K562 (cell line): ENCODE measurements around the gene LPCAT1. TPM values are rescaled to one million over a fixed set of nuclear protein-coding genes. Genes with fewer than 3 reads are reported as not detected.

Experiments
- BHLHE40 ChIP-seq: IDR thresholded peaks from 2 replicates; pipeline ENCODE4 v1.6.1; 2011; ENCODE audit warnings: low read length, improper control_type of control experiment
- EP400 ChIP-seq: fragments of 450-650 bp; IDR thresholded peaks from 2 replicates; pipeline ENCODE4 v1.6.1; 2017; ENCODE audit warnings: antibody characterized with exemption, mild to moderate bottlenecking, moderate library complexity
- GABPA ChIP-seq: fragments of 200-800 bp; sonication (Bioruptor generic); conservative IDR thresholded peaks from 2 replicates; pipeline ENCODE4 v1.6.1; 2016; ENCODE audit warnings: low read depth, missing genetic modification characterization, missing compliant biosample characterization
- GABPB1 ChIP-seq: sonication (generic); formaldehyde crosslinking; IDR thresholded peaks from 2 replicates; pipeline ENCODE4 v1.8.0; 2022; ENCODE audit warnings: mild to moderate bottlenecking, missing genetic modification reagents
- HMG20A ChIP-seq: fragments of 450-650 bp; formaldehyde crosslinking; conservative IDR thresholded peaks from 2 replicates; pipeline ENCODE4 v1.4.0; 2020; ENCODE audit warnings: mild to moderate bottlenecking, mixed read lengths
- NONO ChIP-seq, 2 experiments: fragments of 200-400 bp in 1 of 2; fragments of 450-650 bp in 1 of 2; formaldehyde crosslinking in 1 of 2; IDR thresholded peaks; 2 replicates each; pipeline ENCODE4 v1.6.1; 2017; ENCODE audit warnings: low read depth in 2 of 2, mild to moderate bottlenecking in 2 of 2, moderate library complexity in 2 of 2, low read length in 1 of 2
- POLR2A ChIP-seq: fragments of 450-650 bp; conservative IDR thresholded peaks from 2 replicates; pipeline ENCODE4 v1.6.1; 2016
- RB1 ChIP-seq: fragments of 450-650 bp; IDR thresholded peaks from 2 replicates; pipeline ENCODE4 v1.6.1; 2017; ENCODE audit warnings: low read depth, mild to moderate bottlenecking
- RBFOX2 ChIP-seq: fragments of 200-400 bp; formaldehyde crosslinking; IDR thresholded peaks from 2 replicates; pipeline ENCODE4 v1.6.1; 2017; ENCODE audit warnings: low read depth, mild to moderate bottlenecking, low read length, moderate library complexity
- SMARCC2 ChIP-seq: fragments of 450-650 bp; IDR thresholded peaks from 2 replicates; pipeline ENCODE4 v1.6.1; 2017; ENCODE audit warnings: antibody characterized with exemption, moderate library complexity, mild to moderate bottlenecking, low read depth
- SRSF3 ChIP-seq: fragments of 200-400 bp; formaldehyde crosslinking; IDR thresholded peaks from 2 replicates; pipeline ENCODE4 v1.6.1; 2016; ENCODE audit warnings: mild to moderate bottlenecking, low read length, moderate library complexity; ENCODE audit not compliant: insufficient read depth
- STAG1 ChIP-seq: sonication (generic); formaldehyde crosslinking; IDR thresholded peaks from 2 replicates; pipeline ENCODE4 v1.5.0; 2020; ENCODE audit warnings: missing genetic modification reagents, borderline replicate concordance
- polyA plus RNA-seq, 8 experiments: library from polyadenylated mRNA; depleted of rRNA in 4 of 8; stranded (reverse) in 5 of 8; unstranded in 3 of 8; fragments of >200 nt; fragmentation: Nextera tagmentation in 2 of 8; fragmentation: Illumina TruSeq in 1 of 8; extraction: Ambion mirVana in 2 of 8; extraction: Trizol in 1 of 8; gene quantifications; 2 replicates each; pipeline versions ENCODE4 v1.2.1 to v1.2.3, GENCODE V29; 2011 to 2014; ENCODE audit warnings: inconsistent platforms in 1 of 8, missing spikeins in 1 of 8
- total RNA-seq, 7 experiments: library from RNA; depleted of rRNA in 6 of 7; stranded (reverse); fragments of >200 nt in 6 of 7; fragmentation: Illumina TruSeq in 2 of 7; extraction: Trizol in 2 of 7; gene quantifications; 2 replicates each; pipeline versions ENCODE4 v1.2.1 to v1.2.3, GENCODE V29; 2011 to 2021; ENCODE audit warnings: low replicate concordance in 1 of 7
- TF ChIP-seq, protein P1 (sequence below), 2 experiments: IDR thresholded peaks; 2 replicates each; pipeline ENCODE4 v1.6.1; 2011; ENCODE audit warnings: borderline replicate concordance in 1 of 2, control low read depth in 1 of 2, low read depth in 1 of 2, low read length in 1 of 2, mild to moderate bottlenecking in 1 of 2, mixed read lengths in 1 of 2, moderate library complexity in 1 of 2; ENCODE audit not compliant: insufficient read depth in 1 of 2, insufficient read length in 1 of 2, poor library complexity in 1 of 2, severe bottlenecking in 1 of 2; ENCODE audit errors: extremely low read depth in 1 of 2
- TF ChIP-seq, protein P2 (sequence below): fragments of 250-450 bp; sonication (Bioruptor Pico); IDR thresholded peaks from 2 replicates; pipeline ENCODE4 v1.5.0; 2021; ENCODE audit warnings: mild to moderate bottlenecking, borderline replicate concordance
- TF ChIP-seq, protein P3 (sequence below): fragments of 450-650 bp; formaldehyde crosslinking; IDR thresholded peaks from 2 replicates; pipeline ENCODE4 v1.4.0; 2020; ENCODE audit warnings: mild to moderate bottlenecking, moderate library complexity
- TF ChIP-seq, protein P4 (sequence below): sonication (generic); formaldehyde crosslinking; IDR thresholded peaks from 2 replicates; pipeline ENCODE4 v1.8.0; 2022; ENCODE audit warnings: missing genetic modification reagents, mild to moderate bottlenecking, moderate library complexity, borderline replicate concordance
- TF ChIP-seq, protein P5 (sequence below): fragments of 250-450 bp; sonication (Bioruptor Pico); IDR thresholded peaks from 2 replicates; pipeline ENCODE4 v1.4.0; 2020; ENCODE audit warnings: borderline replicate concordance

LPCAT1 gene
- total and polyA plus RNA-seq, 9 of the 15 experiments (the other 6 are each of a cell fraction or from before 2014, with no cell fraction given), result 0.14 to 18.4 (median 13.9) TPM

DNA sequence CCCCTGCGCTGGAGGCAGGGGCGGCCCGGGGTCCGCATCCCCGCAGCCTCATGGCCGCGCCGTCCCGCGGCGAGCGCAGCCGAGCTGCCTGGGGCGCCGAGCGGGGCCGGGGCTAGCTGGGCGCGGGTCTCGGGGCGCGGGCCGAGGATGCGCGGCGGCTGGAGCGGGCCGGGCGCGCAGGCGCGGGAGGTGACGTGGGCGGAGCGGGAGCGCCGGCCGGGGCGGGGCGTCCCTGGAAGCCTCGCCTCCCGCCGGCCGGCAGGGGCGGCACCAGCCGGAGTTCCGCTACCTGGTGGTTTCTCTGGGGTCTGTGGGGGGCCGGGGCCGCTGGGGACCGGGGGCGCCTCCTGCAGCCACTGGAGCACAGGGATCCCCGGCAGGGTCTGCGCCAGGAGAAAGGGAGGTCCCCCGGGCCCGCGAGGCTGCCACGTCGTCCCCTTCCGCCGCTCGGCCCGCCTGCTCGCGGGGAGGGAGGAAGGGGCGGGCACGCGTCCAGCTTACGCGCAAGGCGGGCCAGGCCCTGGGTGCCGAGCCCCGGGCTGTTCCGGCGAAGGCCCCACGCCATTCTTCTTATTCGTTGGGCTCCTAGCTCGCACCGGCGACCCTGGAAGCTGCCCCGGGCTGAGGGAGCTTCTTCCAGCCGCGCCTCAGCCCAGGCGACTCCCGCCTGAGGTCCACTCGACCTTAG, at the start of gene LPCAT1 (continued):
- TF ChIP-seq STAG1 (CRISPR knock-in tag) (peak; percentile 14; the same call in 1 of the 2 replicates), HMG20A (CRISPR knock-in tag) (no peak), EP400 (peak; percentile 85), RBFOX2 (peak; percentile 74), RB1 (peak; percentile 44), NONO (IDR thresholded peaks at IDR 0.05; ENCODE audit: low read depth in 2 of 2, low read length in 1 of 2) (peak in 1 of 2 experiments; percentile 87; a peak in 2 of 4 replicates), SRSF3 (no peak), BHLHE40 (peak; percentile 54), GABPA (tag) (peak; percentile 70), POLR2A (peak; percentile 68), GABPB1 (peak; percentile 65), SMARCC2 (no peak)
- TF ChIP-seq, protein P1, sequence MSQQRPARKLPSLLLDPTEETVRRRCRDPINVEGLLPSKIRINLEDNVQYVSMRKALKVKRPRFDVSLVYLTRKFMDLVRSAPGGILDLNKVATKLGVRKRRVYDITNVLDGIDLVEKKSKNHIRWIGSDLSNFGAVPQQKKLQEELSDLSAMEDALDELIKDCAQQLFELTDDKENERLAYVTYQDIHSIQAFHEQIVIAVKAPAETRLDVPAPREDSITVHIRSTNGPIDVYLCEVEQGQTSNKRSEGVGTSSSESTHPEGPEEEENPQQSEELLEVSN (IDR thresholded peaks at IDR 0.05; ENCODE audit: borderline replicate concordance in 1 of 2, extremely low read depth in 1 of 2, insufficient read depth in 1 of 2, insufficient read length in 1 of 2, low read depth in 1 of 2, low read length in 1 of 2, poor library complexity in 1 of 2, severe bottlenecking in 1 of 2), result peak; percentile 91 to 96
- TF ChIP-seq, protein P2, sequence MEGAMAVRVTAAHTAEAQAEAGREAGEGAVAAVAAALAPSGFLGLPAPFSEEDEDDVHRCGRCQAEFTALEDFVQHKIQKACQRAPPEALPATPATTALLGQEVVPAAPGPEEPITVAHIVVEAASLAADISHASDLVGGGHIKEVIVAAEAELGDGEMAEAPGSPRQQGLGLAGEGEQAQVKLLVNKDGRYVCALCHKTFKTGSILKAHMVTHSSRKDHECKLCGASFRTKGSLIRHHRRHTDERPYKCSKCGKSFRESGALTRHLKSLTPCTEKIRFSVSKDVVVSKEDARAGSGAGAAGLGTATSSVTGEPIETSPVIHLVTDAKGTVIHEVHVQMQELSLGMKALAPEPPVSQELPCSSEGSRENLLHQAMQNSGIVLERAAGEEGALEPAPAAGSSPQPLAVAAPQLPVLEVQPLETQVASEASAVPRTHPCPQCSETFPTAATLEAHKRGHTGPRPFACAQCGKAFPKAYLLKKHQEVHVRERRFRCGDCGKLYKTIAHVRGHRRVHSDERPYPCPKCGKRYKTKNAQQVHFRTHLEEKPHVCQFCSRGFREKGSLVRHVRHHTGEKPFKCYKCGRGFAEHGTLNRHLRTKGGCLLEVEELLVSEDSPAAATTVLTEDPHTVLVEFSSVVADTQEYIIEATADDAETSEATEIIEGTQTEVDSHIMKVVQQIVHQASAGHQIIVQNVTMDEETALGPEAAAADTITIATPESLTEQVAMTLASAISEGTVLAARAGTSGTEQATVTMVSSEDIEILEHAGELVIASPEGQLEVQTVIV (CRISPR knock-in tag), result no peak
- TF ChIP-seq, protein P3, sequence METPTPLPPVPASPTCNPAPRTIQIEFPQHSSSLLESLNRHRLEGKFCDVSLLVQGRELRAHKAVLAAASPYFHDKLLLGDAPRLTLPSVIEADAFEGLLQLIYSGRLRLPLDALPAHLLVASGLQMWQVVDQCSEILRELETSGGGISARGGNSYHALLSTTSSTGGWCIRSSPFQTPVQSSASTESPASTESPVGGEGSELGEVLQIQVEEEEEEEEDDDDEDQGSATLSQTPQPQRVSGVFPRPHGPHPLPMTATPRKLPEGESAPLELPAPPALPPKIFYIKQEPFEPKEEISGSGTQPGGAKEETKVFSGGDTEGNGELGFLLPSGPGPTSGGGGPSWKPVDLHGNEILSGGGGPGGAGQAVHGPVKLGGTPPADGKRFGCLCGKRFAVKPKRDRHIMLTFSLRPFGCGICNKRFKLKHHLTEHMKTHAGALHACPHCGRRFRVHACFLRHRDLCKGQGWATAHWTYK (CRISPR knock-in tag), result peak; percentile 67; the same call in 1 of the 2 replicates
- TF ChIP-seq, protein P4, sequence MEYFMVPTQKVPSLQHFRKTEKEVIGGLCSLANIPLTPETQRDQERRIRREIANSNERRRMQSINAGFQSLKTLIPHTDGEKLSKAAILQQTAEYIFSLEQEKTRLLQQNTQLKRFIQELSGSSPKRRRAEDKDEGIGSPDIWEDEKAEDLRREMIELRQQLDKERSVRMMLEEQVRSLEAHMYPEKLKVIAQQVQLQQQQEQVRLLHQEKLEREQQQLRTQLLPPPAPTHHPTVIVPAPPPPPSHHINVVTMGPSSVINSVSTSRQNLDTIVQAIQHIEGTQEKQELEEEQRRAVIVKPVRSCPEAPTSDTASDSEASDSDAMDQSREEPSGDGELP (CRISPR knock-in tag), result peak; percentile 69; the same call in 1 of the 2 replicates
- TF ChIP-seq, protein P5, sequence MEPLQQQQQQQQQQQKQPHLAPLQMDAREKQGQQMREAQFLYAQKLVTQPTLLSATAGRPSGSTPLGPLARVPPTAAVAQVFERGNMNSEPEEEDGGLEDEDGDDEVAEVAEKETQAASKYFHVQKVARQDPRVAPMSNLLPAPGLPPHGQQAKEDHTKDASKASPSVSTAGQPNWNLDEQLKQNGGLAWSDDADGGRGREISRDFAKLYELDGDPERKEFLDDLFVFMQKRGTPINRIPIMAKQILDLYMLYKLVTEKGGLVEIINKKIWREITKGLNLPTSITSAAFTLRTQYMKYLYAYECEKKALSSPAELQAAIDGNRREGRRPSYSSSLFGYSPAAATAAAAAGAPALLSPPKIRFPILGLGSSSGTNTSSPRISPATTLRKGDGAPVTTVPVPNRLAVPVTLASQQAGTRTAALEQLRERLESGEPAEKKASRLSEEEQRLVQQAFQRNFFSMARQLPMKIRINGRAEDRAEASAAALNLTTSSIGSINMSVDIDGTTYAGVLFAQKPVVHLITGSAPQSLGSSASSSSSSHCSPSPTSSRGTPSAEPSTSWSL (CRISPR knock-in tag), result no peak
